K562 (cell line): Measurements from ENCODE around the gene MAD2L1. TPM values are rescaled to one million over a fixed set of nuclear protein-coding genes. Genes with fewer than 3 reads are reported as not detected.

Source experiments
- ATAC-seq: fragments of 200-7000 bp; cut with Tn5 transposase; 3 replicates; pipeline ENCODE4 v1.9.1; 2020; ENCODE audit warnings: moderate library complexity
- BruUV-seq: library from RNA; stranded (reverse); fragments of 400-500 nt; replicated peaks from 2 replicates; lab custom pipeline; 2021; lab: Mats Ljungman, UMichigan
- CTCF ChIA-PET: fragments of 300-600 bp; formaldehyde crosslinking; extraction: SDS; loops from one replicate; lab custom pipeline; 2021; ENCODE audit warnings: low intra/inter-chr PET ratio; lab: Yijun Ruan, JAX
- POLR2A ChIA-PET: fragments of 300-600, 350-650 bp; sonication (Branson Sonifier 250); formaldehyde crosslinking; extraction: SDS; loops from one replicate; lab custom pipeline; 2021; ENCODE audit warnings: antibody characterized with exemption, inconsistent platforms; lab: Yijun Ruan, JAX
- DNase-seq, 4 experiments: peaks; one replicate each; pipeline versions ENCODE4 v3.0.0 to v3.0.0-alpha.2; 2011 to 2018; ENCODE audit warnings: low spot score in 3 of 4, mixed read lengths in 3 of 4; ENCODE audit errors: extremely low read depth in 1 of 4
- FAIRE-seq: peaks from 2 replicates; lab custom pipeline; 2011; peaks lifted over from hg19 to GRCh38; lab: Jason Lieb, UNC
- H2AFZ ChIP-seq: 2 replicates; pipeline ENCODE4 v1.6.0; 2011; ENCODE audit warnings: low read depth, low read length, control low read depth, inconsistent platforms
- H3K27ac ChIP-seq: fragments of 200-600 bp; 3 replicates; pipeline ENCODE4 v1.8.0; 2011; ENCODE audit warnings: low read depth, mild to moderate bottlenecking, control low read depth, inconsistent platforms, low read length, moderate library complexity, mixed read lengths; ENCODE audit errors: extremely low read depth
- H3K27me3 ChIP-seq, 2 experiments: fragments of 300-600 bp in 1 of 2; 2 replicates in 1 of 2; 3 replicates in 1 of 2; pipeline versions ENCODE4 v1.6.0 to v1.8.0; 2011; ENCODE audit warnings: inconsistent platforms in 2 of 2, low read length in 2 of 2, mild to moderate bottlenecking in 1 of 2, mixed read lengths in 1 of 2, moderate library complexity in 1 of 2; ENCODE audit not compliant: control insufficient read depth in 2 of 2, insufficient read depth in 2 of 2
- H3K36me3 ChIP-seq: fragments of 300-600 bp; 3 replicates; pipeline ENCODE4 v1.8.0; 2011; ENCODE audit warnings: mild to moderate bottlenecking, low read length, inconsistent platforms; ENCODE audit not compliant: control insufficient read depth, insufficient read depth
- H3K4me1 ChIP-seq, 2 experiments: fragments of 200-600 bp in 1 of 2; replicated peaks in 1 of 2; 2 replicates in 1 of 2; 3 replicates in 1 of 2; pipeline versions ENCODE4 v1.5.1 to v1.8.0; 2011; ENCODE audit warnings: inconsistent platforms in 2 of 2, low read length in 2 of 2, mild to moderate bottlenecking in 1 of 2, mixed read lengths in 1 of 2, moderate library complexity in 1 of 2; ENCODE audit not compliant: control insufficient read depth in 2 of 2, insufficient read depth in 2 of 2
- H3K4me2 ChIP-seq: 2 replicates; pipeline ENCODE4 v1.6.1; 2011; ENCODE audit warnings: low read length, control low read depth, inconsistent platforms, mixed read lengths; ENCODE audit not compliant: insufficient read depth
- H3K4me3 ChIP-seq: fragments of 200-600 bp; sonication (generic), shearing (Covaris generic); 2 replicates; pipeline ENCODE4 v1.5.1; 2016; ENCODE audit warnings: control low read depth, inconsistent platforms
- H3K79me2 ChIP-seq: fragments of 200-600 bp; 3 replicates; pipeline ENCODE4 v1.8.0; 2011; ENCODE audit warnings: low read length, inconsistent platforms; ENCODE audit not compliant: control insufficient read depth, insufficient read depth
- H3K9ac ChIP-seq, 2 experiments: 2 replicates each; pipeline versions ENCODE4 v1.6.0 to v1.6.1; 2011; ENCODE audit warnings: low read depth in 2 of 2, low read length in 2 of 2, control low read depth in 1 of 2, inconsistent platforms in 1 of 2, mild to moderate bottlenecking in 1 of 2, mixed read lengths in 1 of 2; ENCODE audit not compliant: insufficient read depth in 1 of 2
- H3K9me1 ChIP-seq: one replicate; pipeline ENCODE4 v1.6.0; 2011; ENCODE audit warnings: inconsistent platforms, mild to moderate bottlenecking, low read length, moderate library complexity; ENCODE audit not compliant: control insufficient read depth, insufficient read depth
- H3K9me3 ChIP-seq: replicated peaks from 2 replicates; pipeline ENCODE4 v1.5.1; 2011; ENCODE audit warnings: low read depth, low read length, inconsistent platforms; ENCODE audit not compliant: control insufficient read depth, insufficient read depth
- H4K20me1 ChIP-seq: replicated peaks from 2 replicates; pipeline ENCODE4 v1.6.1; 2011; ENCODE audit warnings: low read length, inconsistent platforms, mixed read lengths; ENCODE audit not compliant: control insufficient read depth, insufficient read depth
- ARID1B ChIP-seq: fragments of 450-650 bp; IDR thresholded peaks from 2 replicates; pipeline ENCODE4 v1.6.1; 2016; ENCODE audit warnings: antibody characterized with exemption, mild to moderate bottlenecking, inconsistent platforms
- ARID4B ChIP-seq: sonication (generic); formaldehyde crosslinking; IDR thresholded peaks from 2 replicates; pipeline ENCODE4 v1.8.0; 2022; ENCODE audit warnings: mild to moderate bottlenecking, missing genetic modification reagents
- PTBP1 ChIP-seq: fragments of 200-400 bp; formaldehyde crosslinking; IDR thresholded peaks from 2 replicates; pipeline ENCODE4 v1.6.1; 2017; ENCODE audit warnings: low read depth, low read length
- SAP30 ChIP-seq: fragments of 200-600 bp; sonication (generic); IDR thresholded peaks from 2 replicates; pipeline ENCODE4 v1.6.1; 2012; ENCODE audit warnings: borderline replicate concordance, low read depth, mild to moderate bottlenecking, moderate library complexity, low read length, control low read depth, inconsistent platforms; ENCODE audit not compliant: insufficient read depth, poor library complexity, severe bottlenecking
- ZBTB11 ChIP-seq, 3 experiments: fragments of 200-800 bp in 1 of 3; fragments of 250-450 bp in 1 of 3; fragments of 450-650 bp in 1 of 3; sonication (Bioruptor Pico) in 1 of 3; sonication (Bioruptor generic) in 1 of 3; formaldehyde crosslinking in 1 of 3; IDR thresholded peaks; 2 replicates each; pipeline versions ENCODE4 v1.6.1 to v1.8.0; 2016 to 2022; ENCODE audit warnings: mild to moderate bottlenecking in 2 of 3, missing genetic modification characterization in 2 of 3, missing compliant biosample characterization in 1 of 3, moderate library complexity in 1 of 3
- ZNF146 ChIP-seq: IDR thresholded peaks from one replicate; pipeline ENCODE4 v1.6.1; 2018; ENCODE audit warnings: missing compliant biosample characterization; ENCODE audit not compliant: unreplicated experiment
- ZNF253 ChIP-seq: fragments of 250-450 bp; sonication (Bioruptor Pico); conservative IDR thresholded peaks from 2 replicates; pipeline ENCODE4 v1.6.1; 2021; ENCODE audit warnings: mild to moderate bottlenecking
- ZNF449 ChIP-seq: fragments of 250-450 bp; sonication (Bioruptor Pico); IDR thresholded peaks from 2 replicates; pipeline ENCODE4 v1.8.0; 2022; ENCODE audit warnings: moderate library complexity, mild to moderate bottlenecking, inconsistent platforms
- ZNF561 ChIP-seq: fragments of 450-650 bp; formaldehyde crosslinking; conservative IDR thresholded peaks from 2 replicates; pipeline ENCODE4 v1.4.0; 2020; ENCODE audit warnings: mild to moderate bottlenecking, moderate library complexity
- ZNF583 ChIP-seq: fragments of 250-450 bp; sonication (Bioruptor Pico); IDR thresholded peaks from 2 replicates; pipeline ENCODE4 v1.4.0; 2020
- WGBS: fragments of 100-300 bp; shearing (Covaris generic); methylation state at CpG from one replicate; pipeline ENCODE4 v1.1.6; 2016; ENCODE audit warnings: low coverage, mixed read lengths; ENCODE audit not compliant: insufficient coverage; ENCODE audit errors: missing lambda C conversion rate; 5-methylcytosine and 5-hydroxymethylcytosine counted together
- in situ Hi-C: fragments of 300-500 bp; cut with MboI; formaldehyde crosslinking; loops from 4 replicates; pipeline ENCODE4 v1.15.0; 2018; ENCODE audit warnings: inconsistent platforms, mixed read lengths
- intact Hi-C: fragments of 100-400 bp; cut with micrococcal nuclease; formaldehyde crosslinking; loops from 2 replicates; pipeline ENCODE4 v1.14.2; 2022
- polyA plus RNA-seq, 8 experiments: library from polyadenylated mRNA; depleted of rRNA in 4 of 8; stranded (reverse) in 5 of 8; unstranded in 3 of 8; fragments of >200 nt; fragmentation: Nextera tagmentation in 2 of 8; fragmentation: Illumina TruSeq in 1 of 8; extraction: Ambion mirVana in 2 of 8; extraction: Trizol in 1 of 8; gene quantifications; 2 replicates each; pipeline versions ENCODE4 v1.2.1 to v1.2.3, GENCODE V29; 2011 to 2014; ENCODE audit warnings: inconsistent platforms in 1 of 8, missing spikeins in 1 of 8
- total RNA-seq, 7 experiments: library from RNA; depleted of rRNA in 6 of 7; stranded (reverse); fragments of >200 nt in 6 of 7; fragmentation: Illumina TruSeq in 2 of 7; extraction: Trizol in 2 of 7; gene quantifications; 2 replicates each; pipeline versions ENCODE4 v1.2.1 to v1.2.3, GENCODE V29; 2011 to 2021; ENCODE audit warnings: low replicate concordance in 1 of 7

The MAD2L1 gene
- total and polyA plus RNA-seq, 9 of the 15 experiments (the other 6 are each of a cell fraction or from before 2014, with no cell fraction given), result 75.0 to 494 (median 129) TPM

- TF ChIP-seq ZNF561 (no peak), ZNF449 (CRISPR knock-in tag) (no peak), ARID4B (CRISPR knock-in tag) (no peak)
- TF ChIP-seq, all 486 proteins: peak for 0
Measured at GRCh38 chr4:120026853-120027252, 39.8 kb downstream of the MAD2L1 start (continued).

GRCh38 chr4:120025516-120025915 lies 41.1 kb downstream of the MAD2L1 start:
- Histone ChIP-seq H3K36me3 (no peaks in the 10 kb centered on the region), H2AFZ (no peak overlapping the region), H3K9ac (no peak overlapping the region), H3K27ac (no peak overlapping the region), H3K9me3 (no peaks in the 10 kb centered on the region), H3K27me3 (no peaks in the 10 kb centered on the region), H3K4me2 (no peak overlapping the region), H3K79me2 (no peaks in the 10 kb centered on the region), H4K20me1 (no peaks in the 10 kb centered on the region), H3K4me3 (no peak overlapping the region), H3K4me1 (no peaks in the 10 kb centered on the region), H3K9me1 (no peaks in the 10 kb centered on the region)
- 0% methylated on average over 1 of the region's 1 CpG for WGBS
- DNase-seq (no peak), FAIRE-seq (peak; percentile 49), ATAC-seq (no peak)
- intact Hi-C loops, result no loop called here
- in situ Hi-C loops, result no loop called here
- BruUV-seq, result no TSS peak
- ChIA-PET POLR2A (no interaction called here), CTCF (interaction anchor here (0.6 kb wide), 1 partner anchor 721 kb away, joined by 4 read pairs; no protein-coding TSS in a partner anchor)
- TF ChIP-seq ZNF583 (CRISPR knock-in tag) (no peak), ZBTB11 (CRISPR knock-in tag; IDR thresholded peaks at IDR 0.05) (no peak), ZNF253 (CRISPR knock-in tag) (no peak), ZNF146 (CRISPR knock-in tag) (no peak), PTBP1 (no peak), ARID1B (no peak), SAP30 (no peak)
